Activated naive CD8-positive, alpha-beta T cell treated with anti-CD3 and anti-CD28 coated beads, Interleukin-2, amount 50 U/mL, for 24 hours (primary cell): ENCODE results near the gene CEP57L1.

ENCODE experiments used
- ATAC-seq: fragments of 150-1000 bp; cut with Tn5 transposase; one replicate; pipeline ENCODE4 v1.10.0; 2021
- DNase-seq: peaks from one replicate; pipeline ENCODE4 v3.0.0; 2021
- H3K27ac Mint-ChIP-seq: one replicate; pipeline ENCODE4 v1.8.0; 2021; ENCODE audit warnings: mild to moderate bottlenecking, mixed read lengths
- H3K27me3 Mint-ChIP-seq: one replicate; pipeline ENCODE4 v1.8.0; 2021; ENCODE audit warnings: mixed read lengths
- H3K36me3 Mint-ChIP-seq: one replicate; pipeline ENCODE4 v1.8.0; 2021; ENCODE audit warnings: low read depth, mixed read lengths
- H3K4me1 Mint-ChIP-seq: one replicate; pipeline ENCODE4 v1.8.0; 2021; ENCODE audit warnings: mixed read lengths
- H3K4me3 Mint-ChIP-seq: one replicate; pipeline ENCODE4 v1.8.0; 2021; ENCODE audit warnings: mild to moderate bottlenecking, moderate library complexity, mixed read lengths
- H3K9me3 Mint-ChIP-seq: one replicate; pipeline ENCODE4 v1.8.0; 2021; ENCODE audit warnings: mixed read lengths

Gene CEP57L1

DNA sequence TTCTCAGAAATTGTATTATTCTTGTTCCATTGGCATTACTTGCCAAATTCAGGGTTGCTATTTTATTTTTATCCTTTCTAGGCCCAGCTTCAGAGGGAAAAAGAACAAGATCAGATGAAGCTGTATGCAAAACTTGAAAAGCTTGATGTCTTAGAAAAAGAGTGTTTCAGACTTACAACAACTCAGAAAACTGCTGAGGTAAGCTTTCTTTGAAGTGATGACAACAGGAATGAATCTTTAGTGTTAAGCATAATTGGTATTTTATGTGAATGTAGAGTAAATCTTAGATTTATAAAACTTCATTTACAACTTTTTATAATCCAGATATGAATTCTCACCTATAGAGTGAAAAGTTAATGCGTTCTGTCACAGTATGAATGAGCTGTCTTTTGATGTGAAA, 58.4 kb downstream of the CEP57L1 start:
- Mint-ChIP-seq H3K4me1 (no peaks in the 10 kb centered on the region), H3K4me3 (no peak overlapping the region), H3K9me3 (peaks cover 4% of the 10 kb centered on the region), H3K36me3 (peaks cover 29% of the 10 kb centered on the region), H3K27me3 (no peaks in the 10 kb centered on the region), H3K27ac (no peak overlapping the region)
- no peak for DNase-seq
- ATAC-seq = no peak

DNA sequence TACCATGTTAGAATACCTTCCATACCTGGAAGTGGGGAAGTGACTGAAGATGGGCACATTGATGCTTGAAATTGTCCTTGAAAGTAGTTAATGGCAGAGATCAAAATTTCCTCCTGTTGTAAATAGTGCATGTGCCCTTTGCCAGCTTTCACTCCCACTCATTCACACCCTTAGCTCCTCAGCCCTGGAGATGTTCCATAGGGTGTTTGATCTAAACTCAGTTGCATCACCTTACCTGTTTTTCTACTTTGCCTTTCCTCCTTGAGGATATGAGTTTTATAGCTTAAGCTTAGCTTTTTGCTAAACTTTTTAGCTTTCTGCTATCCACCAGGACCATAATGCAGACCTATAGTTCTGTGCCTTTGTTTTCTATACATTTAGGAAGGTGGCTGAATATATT, 69.0 kb downstream of the CEP57L1 start:
- Mint-ChIP-seq H3K27me3 (no peaks in the 10 kb centered on the region), H3K9me3 (no peaks in the 10 kb centered on the region), H3K4me1 (no peaks in the 10 kb centered on the region), H3K27ac (no peak overlapping the region), H3K36me3 (peaks cover 1% of the 10 kb centered on the region), H3K4me3 (no peak overlapping the region)
- ATAC-seq = no peak
- no peak for DNase-seq

DNA sequence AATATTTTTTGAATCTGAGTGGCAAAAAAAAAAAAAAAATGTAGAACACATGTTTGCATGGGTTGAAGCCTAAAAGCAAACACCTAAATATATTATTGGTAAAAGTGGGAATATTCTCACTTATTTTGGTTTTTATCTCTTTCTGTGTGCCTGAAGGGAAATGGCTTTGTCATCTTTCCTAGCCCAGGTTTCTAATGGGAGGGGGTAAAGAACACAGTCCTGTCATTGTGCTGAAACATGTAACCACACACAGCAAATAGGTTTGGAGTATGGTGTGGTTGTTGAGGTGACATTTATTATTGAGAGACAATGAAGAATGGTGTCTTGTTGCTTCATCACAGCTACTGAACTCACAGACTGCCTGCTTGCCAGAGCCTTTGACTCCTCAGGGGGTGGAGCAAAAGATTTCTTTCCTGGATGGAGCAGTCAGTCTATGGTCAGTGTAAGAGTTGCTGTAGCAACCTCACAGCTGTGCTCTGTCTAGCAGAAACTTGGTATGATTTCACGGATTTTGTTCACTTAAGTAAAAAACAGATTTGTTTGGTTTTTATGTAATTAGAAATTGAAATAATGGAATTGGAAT, 70.2 kb downstream of the CEP57L1 start:
- H3K9me3 Mint-ChIP-seq = no peaks in the 10 kb centered on the region
- H3K27me3 Mint-ChIP-seq = no peaks in the 10 kb centered on the region
- DNase-seq (no peak), ATAC-seq (no peak)
- H3K4me3 Mint-ChIP-seq = no peak overlapping the region
- H3K36me3 Mint-ChIP-seq = peaks cover 1% of the 10 kb centered on the region
- H3K27ac Mint-ChIP-seq = no peak overlapping the region
- H3K4me1 Mint-ChIP-seq = no peaks in the 10 kb centered on the region

DNA sequence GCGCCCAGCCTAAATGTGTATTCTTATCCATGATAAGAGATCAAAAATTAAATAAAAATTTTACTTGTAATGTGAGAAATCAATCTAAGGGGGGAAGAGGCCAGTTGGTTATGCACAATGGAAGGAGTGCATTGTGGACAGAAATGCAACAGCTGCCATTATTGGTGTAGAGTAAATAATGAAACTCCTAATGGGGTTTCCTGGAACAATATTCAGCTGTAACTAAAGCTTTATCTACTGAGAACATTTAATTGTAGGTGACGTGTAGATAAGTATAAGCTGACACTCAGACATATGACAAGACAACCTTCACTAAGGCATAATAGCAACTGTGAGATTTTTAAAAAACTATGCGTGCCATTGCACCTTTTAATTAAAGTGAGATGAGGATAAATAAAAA, 71.4 kb downstream of the CEP57L1 start:
- no peak for DNase-seq
- Mint-ChIP-seq H3K4me3 (no peak overlapping the region), H3K4me1 (no peaks in the 10 kb centered on the region), H3K9me3 (no peaks in the 10 kb centered on the region), H3K27me3 (no peaks in the 10 kb centered on the region), H3K27ac (no peak overlapping the region), H3K36me3 (peaks cover 1% of the 10 kb centered on the region)
- no peak for ATAC-seq

DNA sequence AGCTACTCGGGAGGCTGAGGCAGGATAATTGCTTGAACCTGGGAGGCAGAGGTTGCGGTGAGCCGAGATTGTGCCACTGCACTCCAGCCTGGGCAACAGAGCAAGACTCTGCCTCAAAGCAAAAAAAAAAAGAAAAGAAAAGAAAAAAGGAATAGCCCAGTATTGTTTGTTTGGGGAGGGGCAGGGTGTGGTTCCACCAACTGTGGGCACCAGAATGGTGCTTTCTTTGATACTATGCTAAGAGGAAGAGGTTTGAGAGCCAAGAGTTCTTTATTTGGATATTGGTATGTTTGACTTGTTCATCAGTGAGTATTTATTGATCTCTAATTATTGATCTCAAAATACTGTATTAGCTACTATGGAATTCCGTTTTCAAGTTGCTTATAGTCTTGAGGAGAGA, 72.3 kb downstream of the CEP57L1 start:
- Mint-ChIP-seq H3K9me3 (no peaks in the 10 kb centered on the region), H3K4me1 (no peaks in the 10 kb centered on the region), H3K27me3 (no peaks in the 10 kb centered on the region), H3K27ac (no peak overlapping the region), H3K36me3 (no peaks in the 10 kb centered on the region), H3K4me3 (no peak overlapping the region)
- no peak for DNase-seq
- no peak for ATAC-seq

DNA sequence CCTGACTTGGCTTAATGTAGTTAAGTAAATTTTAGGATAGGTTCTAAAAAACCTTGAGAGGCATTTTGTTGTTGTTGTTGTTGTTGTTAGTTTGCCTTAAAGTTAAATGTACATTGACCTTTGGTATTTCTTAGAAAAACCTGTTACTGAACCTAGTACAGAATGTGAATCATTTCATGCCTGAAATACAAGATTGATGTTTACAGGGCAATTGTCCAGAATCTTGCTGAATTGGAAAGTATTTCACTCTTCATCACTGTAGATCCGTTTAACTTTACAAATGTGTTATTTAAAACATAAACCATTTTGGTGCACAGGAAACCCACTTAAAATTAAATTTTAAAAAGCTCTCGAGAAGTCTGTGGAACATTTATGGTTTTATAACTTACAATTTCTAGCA, 75.0 kb downstream of the CEP57L1 start:
- DNase-seq (no peak), ATAC-seq (no peak)
- no peaks in the 10 kb centered on the region for H3K4me1 Mint-ChIP-seq
- no peaks in the 10 kb centered on the region for H3K36me3 Mint-ChIP-seq
- H3K27me3 Mint-ChIP-seq = peaks cover 2% of the 10 kb centered on the region
- no peak overlapping the region for H3K27ac Mint-ChIP-seq
- H3K9me3 Mint-ChIP-seq = no peaks in the 10 kb centered on the region
- H3K4me3 Mint-ChIP-seq = no peak overlapping the region

DNA sequence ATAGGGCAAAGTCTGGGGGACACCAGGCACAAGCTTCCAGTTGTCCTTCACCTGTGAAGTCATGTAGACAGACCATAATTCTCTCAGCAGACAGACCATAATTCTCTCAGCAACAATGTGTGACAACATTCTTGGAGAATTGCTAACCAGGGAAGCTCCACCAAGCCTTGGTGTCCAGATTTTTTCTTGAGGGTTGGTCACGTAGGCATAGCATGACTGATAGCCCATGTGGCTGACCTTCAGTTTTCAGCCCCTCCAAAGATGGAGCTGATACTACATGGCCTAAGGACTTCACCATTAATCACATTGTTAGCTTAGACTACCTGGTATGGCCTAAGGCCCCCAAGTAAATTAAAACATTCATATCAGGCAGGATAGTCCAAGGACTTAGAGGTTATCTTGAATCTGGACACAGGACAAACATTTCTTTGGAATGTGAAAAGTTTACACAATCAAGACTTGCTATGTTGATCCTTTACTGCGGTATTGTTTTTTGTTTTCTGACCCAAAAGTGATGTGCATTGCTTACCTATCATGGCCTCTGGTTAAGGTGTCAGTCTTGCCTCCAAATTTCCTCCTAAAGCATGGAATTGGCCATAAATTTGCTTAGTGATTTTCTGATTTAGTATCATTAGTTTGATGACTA, 76.9 kb downstream of the CEP57L1 start:
- H3K36me3 Mint-ChIP-seq = no peaks in the 10 kb centered on the region
- H3K9me3 Mint-ChIP-seq = no peaks in the 10 kb centered on the region
- DNase-seq (no peak), ATAC-seq (no peak)
- peaks cover 15% of the 10 kb centered on the region for H3K27me3 Mint-ChIP-seq
- no peak overlapping the region for H3K4me3 Mint-ChIP-seq
- H3K4me1 Mint-ChIP-seq = no peaks in the 10 kb centered on the region
- no peak overlapping the region for H3K27ac Mint-ChIP-seq

DNA sequence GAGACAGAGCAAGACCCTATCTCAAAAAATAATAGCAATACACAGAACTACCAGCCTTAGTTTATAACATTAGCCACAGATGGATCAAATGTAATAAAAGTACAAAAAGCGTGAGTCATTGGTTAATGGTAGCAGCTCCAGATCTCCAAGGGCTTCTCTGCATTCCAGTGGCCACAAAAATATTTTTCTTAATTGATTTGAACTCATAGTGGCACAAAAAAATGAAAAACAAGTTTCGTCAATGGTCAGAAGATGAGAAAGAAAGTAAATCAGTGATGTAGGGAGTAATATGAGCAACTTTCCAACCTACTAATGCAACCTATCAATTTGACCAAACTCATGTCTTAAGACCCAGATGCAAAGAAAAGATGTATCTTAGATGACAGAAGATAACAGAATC, 79.6 kb downstream of the CEP57L1 start:
- no peak overlapping the region for H3K27ac Mint-ChIP-seq
- no peak overlapping the region for H3K4me3 Mint-ChIP-seq
- H3K27me3 Mint-ChIP-seq = peaks cover 15% of the 10 kb centered on the region
- DNase-seq (no peak), ATAC-seq (no peak)
- H3K4me1 Mint-ChIP-seq = no peaks in the 10 kb centered on the region
- no peaks in the 10 kb centered on the region for H3K9me3 Mint-ChIP-seq
- no peaks in the 10 kb centered on the region for H3K36me3 Mint-ChIP-seq

DNA sequence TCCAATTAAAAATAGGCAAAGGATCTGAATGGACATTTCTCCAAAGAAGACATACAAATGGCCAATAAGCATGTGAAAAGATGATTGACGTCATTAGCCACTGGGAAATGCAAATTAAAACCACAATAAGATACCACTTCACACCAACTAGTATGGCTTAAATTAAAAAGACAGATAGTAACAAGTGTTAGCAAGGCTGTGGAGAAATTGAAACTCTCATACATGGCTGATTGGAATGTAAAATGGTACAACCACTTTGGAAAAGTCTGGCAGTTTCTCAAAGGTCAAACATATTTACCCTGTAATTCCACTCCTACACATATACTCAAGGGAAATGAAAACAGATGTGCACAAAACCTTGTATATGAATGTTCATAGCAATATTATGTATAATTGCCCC, 83.6 kb downstream of the CEP57L1 start:
- H3K4me3 Mint-ChIP-seq = no peak overlapping the region
- no peaks in the 10 kb centered on the region for H3K4me1 Mint-ChIP-seq
- DNase-seq = no peak
- H3K9me3 Mint-ChIP-seq = no peaks in the 10 kb centered on the region
- no peak overlapping the region for H3K27ac Mint-ChIP-seq
- ATAC-seq = no peak
- no peaks in the 10 kb centered on the region for H3K36me3 Mint-ChIP-seq
- H3K27me3 Mint-ChIP-seq = peaks cover 19% of the 10 kb centered on the region

DNA sequence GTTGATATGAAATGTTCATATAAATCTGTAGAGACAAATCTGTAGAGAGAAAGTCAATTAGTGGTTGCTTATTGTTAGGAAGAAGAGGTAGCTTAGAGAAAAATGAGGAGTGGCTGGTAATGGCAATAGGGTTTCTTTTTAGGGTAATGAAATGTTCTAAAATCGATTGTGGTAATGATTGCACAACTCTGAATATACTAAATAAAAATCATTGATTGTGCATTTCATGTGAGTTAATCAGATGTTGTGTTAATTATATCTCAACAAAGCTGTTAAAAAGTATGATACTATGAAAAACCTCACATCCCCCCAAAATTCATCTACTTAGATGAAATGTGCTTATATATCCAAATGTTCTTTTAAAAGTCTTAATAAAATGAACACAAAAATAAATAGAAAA, 84.2 kb downstream of the CEP57L1 start:
- Mint-ChIP-seq H3K27me3 (peaks cover 17% of the 10 kb centered on the region), H3K9me3 (no peaks in the 10 kb centered on the region), H3K36me3 (no peaks in the 10 kb centered on the region), H3K27ac (no peak overlapping the region), H3K4me1 (no peaks in the 10 kb centered on the region), H3K4me3 (no peak overlapping the region)
- ATAC-seq (no peak), DNase-seq (no peak)

DNA sequence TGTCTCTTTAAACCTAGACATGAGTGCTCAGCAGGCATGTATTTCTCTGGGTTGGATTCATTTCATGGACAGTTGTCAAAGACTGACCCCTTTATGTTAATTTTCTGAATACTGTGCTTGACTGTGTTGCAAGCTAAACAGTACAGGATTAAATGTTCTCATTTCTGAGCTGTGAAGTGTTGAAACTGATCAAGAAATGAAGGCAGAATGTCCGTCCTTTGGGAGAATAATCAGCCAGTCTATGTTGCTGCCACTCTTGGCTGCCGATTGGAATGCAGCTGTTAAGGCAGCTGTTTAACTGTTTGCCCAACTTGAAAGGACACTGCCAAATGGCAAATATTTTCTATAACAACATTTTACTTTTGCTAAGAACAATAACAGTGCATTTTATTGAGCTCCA, 87.3 kb downstream of the CEP57L1 start:
- Mint-ChIP-seq H3K36me3 (no peaks in the 10 kb centered on the region), H3K4me3 (no peak overlapping the region), H3K27ac (no peak overlapping the region), H3K4me1 (no peaks in the 10 kb centered on the region), H3K27me3 (peaks cover 3% of the 10 kb centered on the region), H3K9me3 (no peaks in the 10 kb centered on the region)
- ATAC-seq (no peak), DNase-seq (no peak)

DNA sequence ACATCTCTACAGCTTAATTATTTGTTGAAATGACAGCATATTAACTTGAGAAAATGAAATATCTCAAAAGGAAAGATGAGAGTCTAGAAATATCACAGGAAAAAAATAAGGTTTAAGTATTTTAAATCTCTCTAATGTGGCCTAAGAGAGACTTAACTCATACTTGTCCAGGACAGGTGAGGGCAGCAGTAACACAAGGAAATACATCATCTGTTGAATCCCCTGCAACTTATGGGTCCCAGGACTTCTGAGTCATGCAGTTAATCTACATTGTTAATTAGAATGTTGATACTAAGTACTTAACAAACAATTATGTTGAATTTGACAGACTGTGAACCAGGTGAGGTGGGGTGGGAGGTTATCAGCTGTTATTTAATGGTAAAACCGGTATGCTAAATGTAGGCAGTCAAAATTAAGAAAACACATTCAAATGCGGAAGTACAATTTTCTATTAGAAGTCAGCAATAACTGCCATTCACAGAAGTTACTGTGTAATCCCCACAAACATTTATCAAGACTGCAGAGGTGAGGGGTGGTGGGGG, 87.9 kb downstream of the CEP57L1 start:
- Mint-ChIP-seq H3K27me3 (peaks cover 3% of the 10 kb centered on the region), H3K9me3 (no peaks in the 10 kb centered on the region), H3K36me3 (no peaks in the 10 kb centered on the region), H3K4me3 (no peak overlapping the region), H3K4me1 (no peaks in the 10 kb centered on the region), H3K27ac (no peak overlapping the region)
- peak; percentile 36 for ATAC-seq
- DNase-seq = no peak

DNA sequence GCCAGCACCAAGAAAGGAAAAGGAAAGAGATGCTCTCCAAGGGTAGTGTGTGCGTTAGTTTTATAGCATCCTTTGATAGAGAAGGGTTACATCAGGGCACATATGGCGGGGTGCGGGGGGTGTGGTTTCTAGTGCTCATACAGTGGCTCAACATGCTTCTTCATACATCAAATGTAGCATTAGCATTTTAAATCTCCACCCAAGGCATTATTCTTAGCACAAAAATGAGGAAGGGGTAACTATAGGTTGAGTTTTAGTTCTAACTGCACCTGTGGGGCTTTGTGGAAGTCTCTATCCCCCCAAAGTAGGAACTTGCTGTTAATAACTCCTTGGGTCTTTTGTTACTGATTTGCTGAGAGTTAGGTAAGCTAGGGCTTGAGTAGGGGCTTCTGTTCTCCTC, 89.3 kb downstream of the CEP57L1 start:
- Mint-ChIP-seq H3K36me3 (no peaks in the 10 kb centered on the region), H3K4me3 (no peak overlapping the region), H3K27ac (no peak overlapping the region), H3K27me3 (peaks cover 3% of the 10 kb centered on the region), H3K4me1 (no peaks in the 10 kb centered on the region), H3K9me3 (no peaks in the 10 kb centered on the region)
- DNase-seq (no peak), ATAC-seq (no peak)

DNA sequence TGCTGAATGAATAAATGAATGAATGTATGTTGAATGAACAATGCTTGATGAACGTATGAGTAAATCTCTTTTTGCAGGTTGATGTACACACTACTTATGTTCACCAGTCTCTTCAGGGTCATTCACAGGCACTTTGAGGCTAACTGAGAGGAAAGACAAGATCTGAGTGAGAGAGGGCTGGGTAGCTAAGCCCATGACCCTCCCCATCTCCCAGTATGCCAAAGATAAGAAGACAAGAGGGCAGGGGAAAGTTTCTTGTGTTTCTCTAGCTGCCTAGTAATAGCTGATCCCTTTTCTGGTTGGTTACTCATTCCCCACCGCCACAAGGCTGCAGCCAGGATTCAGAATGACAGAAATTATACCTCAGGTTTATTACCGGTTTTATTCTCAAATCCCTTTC, 90.7 kb downstream of the CEP57L1 start:
- Mint-ChIP-seq H3K36me3 (peaks cover 4% of the 10 kb centered on the region), H3K27ac (no peak overlapping the region), H3K9me3 (peaks cover 6% of the 10 kb centered on the region), H3K4me3 (no peak overlapping the region), H3K4me1 (no peaks in the 10 kb centered on the region), H3K27me3 (peaks cover 3% of the 10 kb centered on the region)
- DNase-seq = no peak
- no peak for ATAC-seq

DNA sequence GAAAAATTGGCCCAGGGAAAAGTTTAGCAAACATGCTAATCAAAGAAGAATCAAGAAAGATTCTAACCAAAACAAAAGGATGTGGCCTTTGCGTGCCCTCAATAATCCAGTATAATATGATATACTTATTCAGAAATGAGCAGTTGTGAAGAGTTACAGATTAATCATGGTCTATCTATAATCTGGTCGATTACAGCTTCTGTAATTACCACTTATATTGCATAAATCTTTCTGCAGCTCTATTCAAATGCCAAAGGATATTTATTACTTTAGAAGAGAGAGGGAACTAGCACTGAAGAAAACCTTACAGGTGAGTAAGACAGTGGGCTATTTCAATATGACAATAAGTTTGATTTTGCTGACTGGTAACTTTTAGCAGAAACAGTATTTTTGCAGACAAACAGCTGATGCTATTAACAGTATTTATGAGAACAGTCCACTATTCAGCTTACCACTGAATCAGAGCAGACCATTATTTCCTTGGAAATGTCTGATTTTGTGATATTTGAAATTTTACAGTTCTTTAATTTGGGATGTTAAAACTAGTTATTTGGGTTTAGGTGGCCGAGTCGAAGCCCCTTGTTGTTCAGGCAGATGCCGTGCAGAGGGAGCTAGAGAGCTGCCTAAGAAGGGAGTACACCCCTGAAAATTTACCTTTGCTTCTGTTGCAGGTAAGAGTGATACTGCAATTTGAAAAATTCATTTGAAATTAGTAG, 92.2 kb downstream of the CEP57L1 start:
- ATAC-seq (peak; percentile 63), DNase-seq (peak; percentile 63)
- H3K27ac Mint-ChIP-seq = no peak overlapping the region
- no peaks in the 10 kb centered on the region for H3K4me1 Mint-ChIP-seq
- H3K36me3 Mint-ChIP-seq = peaks cover 10% of the 10 kb centered on the region
- H3K9me3 Mint-ChIP-seq = peaks cover 14% of the 10 kb centered on the region
- no peak overlapping the region for H3K4me3 Mint-ChIP-seq
- no peaks in the 10 kb centered on the region for H3K27me3 Mint-ChIP-seq
